ENCODE measurements around the gene PPP2R2D.

GRCh38 chr10:131963350-131963749, 62.5 kb downstream of the PPP2R2D start:
- TF ChIP-seq EZH2 (IDR thresholded peaks at IDR 0.05) (no peak), POLR2AphosphoS5 (IDR thresholded peaks at IDR 0.05; ENCODE audit: borderline replicate concordance, low read depth, low read length) (no peak), FOXP2 (optimal IDR thresholded peaks at IDR 0.05; ENCODE audit: control extremely low read depth, extremely low read length, insufficient read depth) (no peak)
